GM12801 (cell line): ENCODE measurements around the gene CYP4F2.

Experiments used
- CTCF ChIP-seq: IDR thresholded peaks from one replicate; pipeline ENCODE4 v1.5.1; 2011; ENCODE audit warnings: control low read depth; ENCODE audit not compliant: insufficient read length; ENCODE audit errors: extremely low read depth

Gene CYP4F2

GRCh38 chr19:15934332-15935078 lies 36.6 kb upstream of the CYP4F2 start, which contains the start of gene CYP4F11:
Gene CYP4F11, minus strand, starts transcription at chr19:15934529. Its CDS starts 121 bp downstream, at chr19:15934408.
- no peak for TF ChIP-seq CTCF

GRCh38 chr19:15928321-15928720 lies 30.4 kb upstream of the CYP4F2 start:
- no peak for TF ChIP-seq CTCF

GRCh38 chr19:15926484-15926883 lies 28.6 kb upstream of the CYP4F2 start:
- no peak for TF ChIP-seq CTCF

DNA sequence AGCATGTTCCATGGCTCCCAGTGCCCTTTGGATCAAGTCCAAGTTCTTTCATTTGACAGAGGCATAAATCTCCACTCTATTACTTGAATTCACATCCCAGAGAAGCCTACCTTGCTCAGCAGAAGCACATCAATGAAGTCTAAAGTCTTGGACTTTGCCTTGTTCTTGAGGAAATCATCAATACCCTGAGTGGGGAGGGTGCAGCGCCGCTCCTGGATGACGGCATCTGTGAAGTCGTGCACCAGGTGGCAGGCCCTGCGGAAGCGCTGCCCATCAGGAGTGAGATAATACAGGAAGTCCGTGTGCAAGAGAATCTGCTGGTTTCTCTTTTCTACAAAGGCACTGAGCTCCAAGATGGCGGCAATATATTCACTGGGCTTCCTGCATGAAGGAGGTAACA lies 25.8 kb upstream of the CYP4F2 start:
- no peak for TF ChIP-seq CTCF

- no peak for TF ChIP-seq CTCF
Observed at GRCh38 chr19:15922021-15922420, 24.1 kb upstream of the CYP4F2 start.

GRCh38 chr19:15919243-15919642 lies 21.4 kb upstream of the CYP4F2 start:
- TF ChIP-seq CTCF = no peak

DNA sequence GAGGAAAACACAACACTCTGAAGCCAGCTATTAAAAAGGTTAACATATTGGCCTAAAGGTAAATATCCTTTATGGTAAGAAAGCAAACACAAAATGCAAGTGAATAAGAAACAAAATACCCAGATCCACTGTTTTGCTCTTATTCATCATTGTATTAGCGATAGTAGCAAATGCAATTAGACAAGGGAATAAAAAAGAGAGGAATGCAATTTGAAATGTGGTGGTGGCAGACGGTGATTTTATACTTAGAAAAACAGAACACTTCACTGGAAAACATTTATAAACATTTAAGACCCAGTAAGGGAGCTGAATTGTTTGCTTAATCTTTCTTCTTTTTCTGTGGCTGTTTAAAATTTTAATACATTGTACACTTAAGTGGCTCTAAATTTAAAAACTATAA lies 17.2 kb upstream of the CYP4F2 start:
- TF ChIP-seq CTCF = no peak
